HFF-Myc (cell line): Measurements from ENCODE around the gene STX10.
"Not testable (repeated sequence)": the region's sequence is repeated elsewhere in the genome, so short reads cannot be mapped to it uniquely, and the experiment has no call there.

Experiments
- DNase-seq: peaks from one replicate; pipeline ENCODE4 v3.0.0-alpha.2; 2011; ENCODE audit warnings: low read depth; ENCODE audit errors: extremely low read depth
- H3K4me3 ChIP-seq: replicated peaks from 2 replicates; pipeline ENCODE4 v1.5.1; 2011; ENCODE audit warnings: low read depth, mild to moderate bottlenecking, control low read depth, low read length
- TF ChIP-seq, protein P1 (sequence below): IDR thresholded peaks from 2 replicates; pipeline ENCODE4 v1.5.1; 2012; ENCODE audit warnings: mild to moderate bottlenecking, low read depth, low read length, control low read depth; ENCODE audit errors: missing control alignments

Gene STX10, protein sequence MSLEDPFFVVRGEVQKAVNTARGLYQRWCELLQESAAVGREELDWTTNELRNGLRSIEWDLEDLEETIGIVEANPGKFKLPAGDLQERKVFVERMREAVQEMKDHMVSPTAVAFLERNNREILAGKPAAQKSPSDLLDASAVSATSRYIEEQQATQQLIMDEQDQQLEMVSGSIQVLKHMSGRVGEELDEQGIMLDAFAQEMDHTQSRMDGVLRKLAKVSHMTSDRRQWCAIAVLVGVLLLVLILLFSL

DNA sequence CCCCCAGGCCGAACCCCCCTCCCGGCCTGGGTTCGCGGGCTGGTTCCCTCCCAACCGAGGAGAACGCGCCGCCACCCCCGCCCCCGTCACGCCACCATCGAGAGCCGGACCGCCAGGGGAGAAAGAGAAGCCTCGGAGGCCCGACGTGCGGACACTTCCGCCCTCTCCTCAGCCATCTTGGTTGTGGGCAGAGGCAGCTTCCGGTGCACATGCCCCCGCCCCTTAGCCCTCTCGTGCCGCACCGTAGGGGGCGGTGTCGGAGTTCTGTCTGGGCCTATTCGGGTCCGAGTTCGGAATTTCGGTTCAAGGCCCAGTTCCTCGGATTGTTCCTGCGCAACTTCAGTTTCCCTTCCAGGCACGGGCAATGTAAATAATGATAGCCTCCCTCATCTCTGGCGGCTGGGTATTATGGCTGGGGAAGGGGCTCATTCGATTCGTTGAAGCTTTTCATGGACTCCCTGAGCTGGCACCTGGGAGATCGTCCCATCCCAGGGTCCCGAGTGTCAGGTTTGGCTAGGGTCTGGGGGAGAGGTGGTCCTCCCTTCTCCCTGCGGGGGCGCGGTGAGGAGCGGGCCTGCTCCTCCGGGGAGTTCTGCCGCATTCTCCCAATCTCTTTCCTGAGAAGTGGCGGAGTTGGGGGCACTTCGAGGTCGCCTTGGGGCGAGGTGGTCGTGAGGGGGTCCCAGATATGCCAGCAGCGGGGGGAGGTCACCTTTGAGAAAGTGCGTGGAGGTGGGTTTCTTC is at the start of gene STX10, which contains the start of gene IER2:
Gene STX10, minus strand, starts transcription at position 189 of the 744 bp plus-strand sequence. CDS start 202 bp downstream, outside the sequence.
Gene IER2, plus strand, starts transcription at position 225 of the 744 bp plus-strand sequence. CDS start 2,776 bp downstream, outside the sequence.
- no peak for DNase-seq
- TF ChIP-seq, protein P1, sequence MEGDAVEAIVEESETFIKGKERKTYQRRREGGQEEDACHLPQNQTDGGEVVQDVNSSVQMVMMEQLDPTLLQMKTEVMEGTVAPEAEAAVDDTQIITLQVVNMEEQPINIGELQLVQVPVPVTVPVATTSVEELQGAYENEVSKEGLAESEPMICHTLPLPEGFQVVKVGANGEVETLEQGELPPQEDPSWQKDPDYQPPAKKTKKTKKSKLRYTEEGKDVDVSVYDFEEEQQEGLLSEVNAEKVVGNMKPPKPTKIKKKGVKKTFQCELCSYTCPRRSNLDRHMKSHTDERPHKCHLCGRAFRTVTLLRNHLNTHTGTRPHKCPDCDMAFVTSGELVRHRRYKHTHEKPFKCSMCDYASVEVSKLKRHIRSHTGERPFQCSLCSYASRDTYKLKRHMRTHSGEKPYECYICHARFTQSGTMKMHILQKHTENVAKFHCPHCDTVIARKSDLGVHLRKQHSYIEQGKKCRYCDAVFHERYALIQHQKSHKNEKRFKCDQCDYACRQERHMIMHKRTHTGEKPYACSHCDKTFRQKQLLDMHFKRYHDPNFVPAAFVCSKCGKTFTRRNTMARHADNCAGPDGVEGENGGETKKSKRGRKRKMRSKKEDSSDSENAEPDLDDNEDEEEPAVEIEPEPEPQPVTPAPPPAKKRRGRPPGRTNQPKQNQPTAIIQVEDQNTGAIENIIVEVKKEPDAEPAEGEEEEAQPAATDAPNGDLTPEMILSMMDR: peak; percentile 58
- peak within 1 kb of the TSS; percentile 69 for H3K4me3 ChIP-seq

DNA sequence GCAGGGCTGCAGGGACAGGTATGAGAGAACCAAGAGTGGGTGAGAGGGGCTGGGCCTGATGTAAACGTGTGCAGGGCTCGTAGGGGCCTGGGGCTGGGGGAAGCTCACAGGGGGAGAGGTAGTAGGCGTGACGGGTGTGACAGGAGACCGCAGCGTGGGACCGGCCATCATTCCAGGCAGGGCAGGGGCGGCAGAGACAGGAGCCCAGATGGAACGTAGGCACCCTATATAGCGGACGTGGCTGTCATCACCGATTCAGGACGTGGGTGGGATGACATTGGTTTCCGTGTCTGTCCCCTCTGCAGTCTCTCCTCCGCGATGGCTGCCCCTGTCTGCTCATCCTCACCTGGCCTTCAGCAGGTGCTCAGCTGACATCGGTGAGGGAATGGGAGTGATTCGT is 48.5 kb upstream of the STX10 start:
- H3K4me3 ChIP-seq: no peak overlapping the region
- TF ChIP-seq, protein P1: no peak
- DNase-seq: no peak

DNA sequence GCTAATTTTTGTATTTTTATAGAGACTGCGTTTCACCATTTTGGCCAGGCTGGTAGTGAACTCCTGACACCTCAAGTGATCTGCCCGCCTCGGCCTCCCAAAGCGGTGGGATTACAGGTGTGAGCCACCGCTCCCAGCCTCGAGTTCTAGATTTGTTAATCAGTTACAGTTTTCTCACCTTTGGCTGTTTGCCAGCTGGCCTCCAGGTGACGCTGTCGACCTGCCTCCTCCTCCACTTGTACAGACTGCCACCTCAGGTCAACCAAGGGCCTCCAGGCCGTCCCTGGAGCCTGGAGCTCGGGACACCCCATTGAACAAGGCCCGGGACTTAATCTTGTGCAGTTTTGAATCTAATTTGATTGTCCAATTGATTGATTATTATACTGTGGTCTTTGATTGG is 45.5 kb upstream of the STX10 start:
- no peak overlapping the region for H3K4me3 ChIP-seq
- no peak for DNase-seq
- TF ChIP-seq, protein P1: no peak

DNA sequence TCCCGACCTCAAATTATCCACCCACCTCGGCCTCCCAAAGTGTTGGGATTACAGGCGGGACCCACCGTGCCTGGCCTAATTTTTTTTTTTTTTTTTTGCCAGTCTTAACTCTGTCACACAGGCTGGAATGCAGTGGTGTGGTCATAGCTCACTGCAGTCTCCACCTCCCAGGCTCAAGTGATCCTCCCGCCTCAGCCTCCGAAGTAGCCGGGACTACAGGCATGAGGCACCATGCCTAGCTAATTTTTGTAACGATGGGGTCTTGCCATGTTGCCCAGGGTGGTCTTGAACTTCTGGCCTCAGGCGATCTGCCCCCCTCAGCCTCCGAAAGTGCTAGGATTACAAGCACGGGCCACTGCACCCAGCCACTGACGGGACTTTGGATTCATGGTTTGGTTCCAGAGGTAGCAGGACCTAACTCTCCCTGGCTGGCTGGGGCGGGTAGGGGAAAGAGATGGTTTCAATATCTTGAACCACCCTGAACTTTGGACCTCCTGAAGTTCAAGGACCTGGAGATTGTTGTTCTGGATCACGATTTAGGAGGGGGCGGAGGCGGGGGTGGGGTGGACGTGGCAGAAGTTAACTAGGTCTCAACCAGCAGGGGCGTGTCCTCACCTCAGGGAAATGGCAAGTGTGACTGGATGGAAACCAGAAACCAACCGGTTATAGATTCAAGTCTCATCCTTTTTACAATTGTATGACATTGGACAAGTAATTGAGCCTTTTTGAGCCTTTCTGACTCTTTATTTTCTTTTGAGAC is 40.8 kb upstream of the STX10 start:
- TF ChIP-seq, protein P1: no peak
- H3K4me3 ChIP-seq: no peak overlapping the region
- no peak for DNase-seq

DNA sequence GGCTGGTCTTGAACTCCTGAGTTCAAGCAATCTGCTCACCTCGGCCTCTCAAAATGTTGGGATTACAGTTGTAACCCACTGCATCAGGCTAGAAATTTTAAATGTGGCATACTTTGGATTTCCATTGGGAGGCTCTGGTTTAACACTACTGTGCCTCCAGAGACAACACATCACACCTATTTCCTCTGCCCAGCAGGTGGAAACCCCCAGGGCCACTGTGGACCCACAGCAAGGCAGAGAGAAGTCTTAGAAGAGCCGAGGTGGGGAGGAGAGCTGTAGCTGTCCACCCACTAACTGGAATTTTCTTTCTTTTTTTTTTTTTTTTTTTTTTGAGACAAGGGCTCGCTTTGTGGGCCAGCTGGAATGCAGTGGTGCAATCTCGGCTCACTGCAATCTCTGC is 39.4 kb upstream of the STX10 start:
- DNase-seq: no peak
- no peak overlapping the region for H3K4me3 ChIP-seq
- TF ChIP-seq, protein P1: no peak

DNA sequence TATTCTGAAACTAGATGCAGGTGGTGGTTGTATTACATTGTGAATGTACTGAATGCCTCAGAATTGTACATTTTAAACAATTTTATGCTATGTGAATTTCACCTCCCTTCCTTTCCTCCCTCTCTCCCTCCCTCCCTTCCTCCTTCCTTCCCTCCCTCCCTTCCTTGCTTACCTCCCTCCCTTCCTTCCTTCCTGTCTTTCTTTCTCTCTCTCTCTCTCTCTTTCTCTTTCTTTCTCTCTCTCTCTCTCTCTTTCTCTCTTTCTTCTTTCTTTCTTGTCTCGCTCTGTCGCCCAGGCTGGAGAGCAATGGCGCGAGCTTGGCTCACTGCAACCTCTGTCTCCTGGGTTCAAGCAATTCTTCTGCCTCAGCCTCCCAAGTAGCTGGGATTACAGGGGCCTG is 37.2 kb upstream of the STX10 start:
- DNase-seq: no peak
- TF ChIP-seq, protein P1: no peak
- H3K4me3 ChIP-seq: no peak overlapping the region

DNA sequence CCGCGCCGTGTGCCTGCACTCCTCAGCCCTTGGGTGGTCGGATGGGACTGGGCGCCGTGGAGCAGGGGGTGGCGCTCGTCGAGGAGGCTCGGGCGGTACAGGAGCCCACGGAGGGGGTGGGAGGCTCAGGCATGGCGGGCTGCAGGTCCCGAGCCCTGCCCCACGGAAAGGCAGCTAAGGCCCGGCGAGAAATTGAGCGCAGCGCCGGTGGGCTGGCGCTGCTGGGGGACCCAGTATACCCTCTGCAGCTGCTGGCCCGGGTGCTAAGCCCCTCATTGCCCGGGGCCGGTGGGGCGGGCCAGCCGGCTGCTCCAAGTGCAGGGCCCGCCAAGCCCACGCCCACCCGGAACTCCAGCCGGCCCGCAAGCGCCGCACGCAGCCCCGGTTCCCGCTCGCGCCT is 36.5 kb upstream of the STX10 start:
- DNase-seq, H3K4me3 ChIP-seq: not testable (repeated sequence)

DNA sequence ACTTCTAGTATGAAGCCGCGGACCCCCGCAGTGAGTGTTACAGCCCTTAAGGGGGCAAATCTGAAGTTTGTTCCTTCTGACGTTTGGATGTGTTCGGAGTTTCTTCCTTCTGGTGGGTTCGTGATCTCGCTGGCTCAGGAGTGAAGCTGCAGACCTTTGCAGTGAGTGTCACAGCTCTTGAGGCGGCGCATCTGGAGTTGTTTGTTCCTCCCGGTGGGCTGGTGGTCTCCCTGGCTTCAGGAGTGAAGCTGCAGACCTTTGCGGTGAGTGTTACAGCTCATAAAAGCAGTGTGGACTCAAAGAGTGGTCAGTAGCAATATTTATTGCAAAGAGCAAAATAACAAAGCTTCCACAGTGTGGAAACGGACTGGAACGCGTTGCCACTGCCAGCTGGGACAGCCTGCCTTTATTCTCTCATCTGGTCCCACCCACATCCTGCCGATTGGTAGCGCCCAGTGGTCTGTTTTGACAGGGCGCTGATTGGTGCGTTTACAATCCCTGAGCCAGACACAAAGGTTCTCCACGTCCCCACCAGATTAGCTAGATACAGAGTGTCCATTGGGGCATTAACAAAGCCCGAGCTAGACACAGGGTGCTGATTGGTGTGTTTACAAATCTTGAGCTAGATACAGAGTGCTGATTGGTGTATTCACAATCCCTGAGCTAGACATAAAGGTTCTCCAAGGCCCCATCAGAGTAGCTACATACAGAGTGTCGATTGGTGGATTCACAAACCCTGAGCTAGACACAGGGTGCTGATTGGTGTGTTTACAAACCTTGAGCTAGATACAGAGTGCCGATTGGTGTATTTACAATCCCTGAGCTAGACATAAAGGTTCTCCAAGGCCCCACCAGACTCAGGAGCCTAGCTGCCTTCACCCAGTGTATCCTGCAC is 35.8 kb upstream of the STX10 start:
- DNase-seq, H3K4me3 ChIP-seq: not testable (repeated sequence)

DNA sequence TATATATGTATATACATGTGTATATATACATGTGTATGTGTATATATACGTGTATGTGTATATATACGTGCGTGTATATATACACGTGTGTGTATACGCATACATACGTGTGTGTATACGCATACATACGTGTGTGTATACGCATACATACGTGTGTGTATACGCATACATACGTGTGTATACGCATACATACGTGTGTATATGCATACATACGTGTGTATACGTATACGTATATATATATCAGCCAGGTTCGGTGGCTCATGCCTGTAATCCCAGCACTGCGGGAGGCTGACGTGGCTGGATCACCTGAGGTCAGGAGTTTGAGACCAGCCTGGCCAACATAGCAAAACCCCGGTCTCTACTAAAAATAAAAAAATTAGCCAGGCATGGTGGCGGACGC is 34.8 kb upstream of the STX10 start:
- not testable (repeated sequence) for H3K4me3 ChIP-seq, DNase-seq
